D721Med (cell line): ENCODE data around the gene LNP1.

Experiments
- DNase-seq: peaks from one replicate; pipeline ENCODE4 v3.0.0; 2011; ENCODE audit warnings: low spot score; ENCODE audit not compliant: insufficient read length
- FAIRE-seq: peaks from 2 replicates; lab custom pipeline; 2011; peaks lifted over from hg19 to GRCh38; lab: Jason Lieb, UNC
- TF ChIP-seq, protein P1 (sequence below): IDR thresholded peaks from 2 replicates; pipeline ENCODE4 v1.5.1; 2012; ENCODE audit warnings: mild to moderate bottlenecking, control low read depth; ENCODE audit not compliant: insufficient read depth; ENCODE audit errors: missing control alignments

The LNP1 gene

DNA sequence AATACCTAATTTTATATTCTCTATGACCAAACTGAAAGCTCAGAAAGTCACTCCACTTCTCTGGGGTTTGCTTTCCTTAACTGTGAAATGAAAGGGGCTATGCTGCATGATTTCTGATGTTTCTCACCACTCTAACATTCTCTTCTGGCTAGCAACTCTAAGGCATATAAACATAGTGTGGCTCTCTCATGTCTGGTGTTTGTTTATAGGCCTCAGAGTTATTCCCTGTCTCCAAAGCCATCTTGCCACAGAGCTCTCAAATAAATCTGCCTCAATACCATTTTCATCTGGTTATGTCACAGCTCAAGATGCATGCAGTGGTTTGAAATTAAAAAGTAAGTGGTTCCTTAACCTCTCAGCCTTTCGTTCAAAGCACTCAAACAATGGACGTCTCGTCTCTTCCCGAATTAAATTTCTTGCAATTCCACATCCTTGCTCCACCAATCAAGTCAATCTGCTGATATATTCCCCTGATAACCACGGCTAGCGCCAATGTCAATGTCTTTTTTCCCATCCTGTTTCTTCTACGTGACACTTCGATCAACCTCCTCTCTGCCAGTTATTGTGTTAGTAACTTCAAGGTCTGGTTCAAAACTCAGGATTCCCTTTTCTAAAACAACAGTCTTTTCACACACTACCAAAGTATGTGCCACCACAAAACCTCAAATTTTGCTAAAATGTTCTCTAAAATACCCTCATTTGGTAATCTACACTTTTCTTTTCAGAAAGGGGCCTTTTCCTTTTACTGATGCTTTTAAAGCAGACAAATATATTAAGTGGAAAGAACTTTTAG lies 16.4 kb upstream of the LNP1 start:
- DNase-seq: no peak
- TF ChIP-seq, protein P1, sequence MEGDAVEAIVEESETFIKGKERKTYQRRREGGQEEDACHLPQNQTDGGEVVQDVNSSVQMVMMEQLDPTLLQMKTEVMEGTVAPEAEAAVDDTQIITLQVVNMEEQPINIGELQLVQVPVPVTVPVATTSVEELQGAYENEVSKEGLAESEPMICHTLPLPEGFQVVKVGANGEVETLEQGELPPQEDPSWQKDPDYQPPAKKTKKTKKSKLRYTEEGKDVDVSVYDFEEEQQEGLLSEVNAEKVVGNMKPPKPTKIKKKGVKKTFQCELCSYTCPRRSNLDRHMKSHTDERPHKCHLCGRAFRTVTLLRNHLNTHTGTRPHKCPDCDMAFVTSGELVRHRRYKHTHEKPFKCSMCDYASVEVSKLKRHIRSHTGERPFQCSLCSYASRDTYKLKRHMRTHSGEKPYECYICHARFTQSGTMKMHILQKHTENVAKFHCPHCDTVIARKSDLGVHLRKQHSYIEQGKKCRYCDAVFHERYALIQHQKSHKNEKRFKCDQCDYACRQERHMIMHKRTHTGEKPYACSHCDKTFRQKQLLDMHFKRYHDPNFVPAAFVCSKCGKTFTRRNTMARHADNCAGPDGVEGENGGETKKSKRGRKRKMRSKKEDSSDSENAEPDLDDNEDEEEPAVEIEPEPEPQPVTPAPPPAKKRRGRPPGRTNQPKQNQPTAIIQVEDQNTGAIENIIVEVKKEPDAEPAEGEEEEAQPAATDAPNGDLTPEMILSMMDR: no peak
- FAIRE-seq: no peak

DNA sequence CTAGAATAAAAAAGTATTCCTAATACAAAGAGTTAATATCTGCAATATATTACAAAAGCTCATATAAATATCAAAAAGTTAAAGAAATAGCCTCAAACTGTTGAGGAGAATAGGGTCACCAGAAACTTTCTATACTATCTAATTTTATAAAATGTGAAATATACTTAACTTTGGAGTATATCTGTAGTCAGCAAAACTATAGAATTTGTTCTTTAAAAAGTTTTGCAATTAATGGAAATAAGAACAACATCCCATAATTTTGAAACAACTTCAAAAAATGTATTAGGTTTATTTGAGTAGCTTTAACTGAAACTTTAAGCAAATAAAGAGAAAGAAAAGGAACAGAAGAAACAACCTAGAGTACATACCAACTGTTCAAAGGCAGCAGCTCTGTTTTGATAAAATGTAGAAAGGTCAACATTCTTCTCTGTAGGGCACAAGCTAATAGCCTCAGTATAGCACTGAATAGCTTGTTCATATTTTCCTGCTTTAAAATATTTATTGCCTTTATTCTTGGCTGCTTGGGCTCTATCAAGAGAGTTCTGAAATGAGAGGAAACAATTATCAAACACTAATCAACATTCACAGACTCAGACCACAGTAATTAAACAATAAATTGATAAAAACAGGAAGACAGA lies 14.8 kb upstream of the LNP1 start:
- TF ChIP-seq, protein P1: no peak
- FAIRE-seq (no peak), DNase-seq (no peak)

DNA sequence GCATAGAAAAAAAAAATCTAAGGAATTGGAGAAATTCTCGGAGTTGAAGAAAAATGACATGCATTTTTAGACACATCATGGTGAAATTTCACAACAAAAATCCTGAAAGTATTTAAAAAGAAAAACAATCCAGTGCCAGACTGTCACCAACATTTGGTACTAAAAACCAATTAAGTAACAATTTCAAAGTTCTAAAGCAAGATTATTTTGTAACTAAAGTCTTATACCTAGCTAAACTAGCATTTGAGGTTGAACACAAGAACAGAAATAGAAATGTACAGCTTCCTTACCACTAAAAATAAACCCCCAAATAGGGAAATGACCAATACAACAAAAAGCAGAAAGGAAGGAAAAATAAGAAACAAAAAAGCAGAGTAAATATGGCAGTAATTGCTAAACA lies 12.3 kb upstream of the LNP1 start:
- DNase-seq (no peak), FAIRE-seq (no peak)
- TF ChIP-seq, protein P1: no peak

DNA sequence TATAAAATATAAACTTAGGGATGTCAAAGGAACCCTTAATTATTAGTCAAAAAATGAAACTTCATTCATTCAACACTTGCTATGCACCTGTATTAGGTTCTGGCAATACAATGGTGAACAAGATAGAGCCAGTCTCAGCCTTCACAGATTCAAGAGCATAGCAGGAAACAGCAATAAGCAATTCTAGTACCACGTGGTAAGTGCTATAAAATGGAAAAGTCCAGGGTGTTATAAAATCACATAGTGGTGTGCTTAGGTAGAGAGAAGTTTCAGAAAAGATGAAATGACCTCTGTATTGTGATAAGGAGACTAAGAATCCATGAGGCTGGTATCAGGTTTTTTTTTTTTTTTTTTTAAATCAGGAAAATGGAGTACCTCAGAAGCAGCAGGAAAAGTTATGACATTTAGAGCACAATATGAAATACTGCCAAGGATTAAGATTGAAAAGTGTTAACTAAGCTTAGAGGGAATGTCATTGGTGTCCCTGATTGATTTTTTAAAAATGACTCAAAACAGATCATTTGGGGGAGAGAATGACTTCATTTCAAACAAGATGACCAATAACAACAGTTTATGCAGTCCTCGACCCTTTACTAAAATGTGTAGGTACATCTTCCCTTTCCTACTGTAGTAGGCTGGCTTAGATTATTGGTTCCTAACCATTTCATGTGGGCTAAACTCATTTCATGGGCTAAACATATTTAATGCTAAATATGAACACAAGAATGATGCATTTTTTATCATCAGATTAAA lies 5.5 kb upstream of the LNP1 start:
- TF ChIP-seq, protein P1: no peak
- DNase-seq (no peak), FAIRE-seq (no peak)

DNA sequence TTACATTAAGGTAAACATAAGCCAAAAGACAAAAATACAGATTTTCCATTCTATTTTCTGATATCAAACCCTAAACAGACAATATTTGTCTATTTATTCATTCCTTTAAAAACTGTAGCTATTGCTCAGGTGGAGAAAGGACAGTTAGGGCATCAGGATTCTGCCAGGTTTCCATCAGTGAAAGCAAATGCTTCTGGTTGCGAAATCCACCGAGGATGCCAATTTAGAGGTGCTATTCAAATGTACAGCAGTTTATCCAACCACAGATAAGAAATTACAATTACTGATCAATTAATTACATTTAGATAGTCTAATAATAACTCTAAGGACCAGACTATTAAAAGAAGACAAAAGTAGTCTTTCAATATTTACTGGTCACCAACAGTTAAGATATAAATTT lies 4.4 kb upstream of the LNP1 start:
- no peak for FAIRE-seq
- TF ChIP-seq, protein P1: no peak

DNA sequence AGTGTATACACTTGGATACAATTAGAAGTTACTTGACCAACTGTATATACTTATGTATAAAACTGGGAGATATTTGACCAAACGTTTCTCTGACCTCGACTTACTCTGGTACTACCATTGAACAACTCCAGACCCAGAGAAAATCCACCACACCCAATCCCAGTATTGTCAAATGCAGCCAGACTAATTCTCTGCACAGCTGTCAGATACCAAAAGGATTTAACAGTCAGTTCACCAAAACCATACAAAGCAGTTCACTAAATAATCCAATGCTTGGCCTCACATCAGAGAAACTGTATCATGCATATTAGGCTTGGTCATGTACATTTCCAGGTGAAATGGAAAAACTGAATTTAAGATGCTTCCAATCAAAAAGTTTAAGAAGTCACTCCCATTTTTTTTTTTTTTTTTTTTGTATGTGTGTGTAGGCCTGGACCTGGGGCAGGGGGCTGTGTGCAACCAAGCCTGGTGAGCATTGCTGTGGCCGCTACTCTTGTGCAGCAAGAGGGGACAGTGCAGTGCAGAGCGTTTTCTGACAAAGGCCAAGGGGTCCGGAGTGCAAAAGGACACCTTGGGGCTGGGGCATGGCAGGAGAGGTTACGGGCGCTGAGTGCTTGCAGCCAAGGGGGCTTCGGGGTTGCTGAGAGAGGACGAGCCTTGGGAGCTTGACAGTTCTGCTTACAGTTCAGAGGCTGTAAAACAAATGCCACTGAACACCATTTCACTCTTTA lies 1.8 kb upstream of the LNP1 start:
- TF ChIP-seq, protein P1: no peak
- FAIRE-seq (no peak), DNase-seq (no peak)

More for the DNA sequence above, 4.4 kb upstream of the LNP1 start:
- no peak for DNase-seq
